Measurements from ENCODE around the gene MED12L. TPM values are rescaled to one million over a fixed set of nuclear protein-coding genes. Genes with fewer than 3 reads are reported as not detected.

MED12L gene
- total RNA-seq, 1 donor from 2014 or later: 1.4 TPM

GRCh38 chr3:151267066-151267465, 181.6 kb downstream of the MED12L start:
- DNase-seq (ENCODE audit: extremely low spot score, unreplicated experiment): no peak
- Mint-ChIP-seq H3K36me3 (ENCODE audit: unreplicated experiment) (no peaks in the 10 kb centered on the region), H3K27me3 (ENCODE audit: unreplicated experiment) (no peaks in the 10 kb centered on the region), H3K9me3 (ENCODE audit: unreplicated experiment) (no peaks in the 10 kb centered on the region), H3K4me1 (ENCODE audit: unreplicated experiment) (no peaks in the 10 kb centered on the region), H3K27ac (ENCODE audit: unreplicated experiment) (no peak overlapping the region), H3K4me3 (ENCODE audit: unreplicated experiment) (no peak overlapping the region)
- TF ChIP-seq CTCF (IDR thresholded peaks at IDR 0.05): no peak

- TF ChIP-seq CTCF (IDR thresholded peaks at IDR 0.05): no peak
- DNase-seq (ENCODE audit: extremely low spot score, unreplicated experiment): no peak
- Mint-ChIP-seq H3K4me3 (ENCODE audit: unreplicated experiment) (no peak overlapping the region), H3K27me3 (ENCODE audit: unreplicated experiment) (no peaks in the 10 kb centered on the region), H3K9me3 (ENCODE audit: unreplicated experiment) (no peaks in the 10 kb centered on the region), H3K36me3 (ENCODE audit: unreplicated experiment) (no peaks in the 10 kb centered on the region), H3K4me1 (ENCODE audit: unreplicated experiment) (no peaks in the 10 kb centered on the region), H3K27ac (ENCODE audit: unreplicated experiment) (no peak overlapping the region)
These were observed 183.1 kb downstream of the MED12L start for GRCh38 chr3:151268267-151269235.

GRCh38 chr3:151269631-151270030, 184.2 kb downstream of the MED12L start:
- Mint-ChIP-seq H3K9me3 (ENCODE audit: unreplicated experiment) (no peaks in the 10 kb centered on the region), H3K4me3 (ENCODE audit: unreplicated experiment) (no peak overlapping the region), H3K36me3 (ENCODE audit: unreplicated experiment) (no peaks in the 10 kb centered on the region), H3K27me3 (ENCODE audit: unreplicated experiment) (no peaks in the 10 kb centered on the region), H3K4me1 (ENCODE audit: unreplicated experiment) (no peaks in the 10 kb centered on the region), H3K27ac (ENCODE audit: unreplicated experiment) (no peak overlapping the region)
- no peak for TF ChIP-seq CTCF (IDR thresholded peaks at IDR 0.05)
- DNase-seq (ENCODE audit: extremely low spot score, unreplicated experiment): no peak

- Mint-ChIP-seq H3K4me1 (ENCODE audit: unreplicated experiment) (no peaks in the 10 kb centered on the region), H3K27ac (ENCODE audit: unreplicated experiment) (no peak overlapping the region), H3K4me3 (ENCODE audit: unreplicated experiment) (no peak overlapping the region), H3K27me3 (ENCODE audit: unreplicated experiment) (no peaks in the 10 kb centered on the region), H3K9me3 (ENCODE audit: unreplicated experiment) (no peaks in the 10 kb centered on the region), H3K36me3 (ENCODE audit: unreplicated experiment) (no peaks in the 10 kb centered on the region)
- TF ChIP-seq CTCF (IDR thresholded peaks at IDR 0.05): no peak
- DNase-seq (ENCODE audit: extremely low spot score, unreplicated experiment): no peak
These were observed 189.6 kb downstream of the MED12L start for GRCh38 chr3:151275091-151275490.

- Mint-ChIP-seq H3K27me3 (ENCODE audit: unreplicated experiment) (no peaks in the 10 kb centered on the region), H3K4me1 (ENCODE audit: unreplicated experiment) (no peaks in the 10 kb centered on the region), H3K27ac (ENCODE audit: unreplicated experiment) (no peak overlapping the region), H3K9me3 (ENCODE audit: unreplicated experiment) (no peaks in the 10 kb centered on the region), H3K4me3 (ENCODE audit: unreplicated experiment) (no peak overlapping the region), H3K36me3 (ENCODE audit: unreplicated experiment) (no peaks in the 10 kb centered on the region)
- no peak for DNase-seq (ENCODE audit: extremely low spot score, unreplicated experiment)
- no peak for TF ChIP-seq CTCF (IDR thresholded peaks at IDR 0.05)
These were observed 190.7 kb downstream of the MED12L start for GRCh38 chr3:151276038-151276686.
